ENCODE results near the gene NKX2-4.

DNA sequence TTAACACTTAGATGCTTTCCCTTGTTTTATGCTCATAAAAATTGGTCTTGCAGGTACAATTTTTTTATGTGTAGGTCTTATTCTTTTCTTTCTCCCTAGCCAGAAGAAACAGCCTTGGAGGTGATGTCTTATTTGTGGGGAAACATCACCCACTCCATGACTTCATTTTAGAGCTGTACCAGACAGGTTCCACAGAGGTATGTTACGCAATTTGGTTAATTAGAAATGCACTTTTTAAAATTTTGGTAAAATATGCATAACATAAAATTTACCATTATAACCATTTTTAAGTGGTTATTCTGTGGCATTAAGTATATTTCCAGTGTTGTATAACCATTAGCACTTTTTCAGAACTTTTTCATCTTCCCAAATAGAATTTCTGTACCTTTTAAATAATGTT is 41.3 kb downstream of the NKX2-4 start:
- TF ChIP-seq, protein P1, sequence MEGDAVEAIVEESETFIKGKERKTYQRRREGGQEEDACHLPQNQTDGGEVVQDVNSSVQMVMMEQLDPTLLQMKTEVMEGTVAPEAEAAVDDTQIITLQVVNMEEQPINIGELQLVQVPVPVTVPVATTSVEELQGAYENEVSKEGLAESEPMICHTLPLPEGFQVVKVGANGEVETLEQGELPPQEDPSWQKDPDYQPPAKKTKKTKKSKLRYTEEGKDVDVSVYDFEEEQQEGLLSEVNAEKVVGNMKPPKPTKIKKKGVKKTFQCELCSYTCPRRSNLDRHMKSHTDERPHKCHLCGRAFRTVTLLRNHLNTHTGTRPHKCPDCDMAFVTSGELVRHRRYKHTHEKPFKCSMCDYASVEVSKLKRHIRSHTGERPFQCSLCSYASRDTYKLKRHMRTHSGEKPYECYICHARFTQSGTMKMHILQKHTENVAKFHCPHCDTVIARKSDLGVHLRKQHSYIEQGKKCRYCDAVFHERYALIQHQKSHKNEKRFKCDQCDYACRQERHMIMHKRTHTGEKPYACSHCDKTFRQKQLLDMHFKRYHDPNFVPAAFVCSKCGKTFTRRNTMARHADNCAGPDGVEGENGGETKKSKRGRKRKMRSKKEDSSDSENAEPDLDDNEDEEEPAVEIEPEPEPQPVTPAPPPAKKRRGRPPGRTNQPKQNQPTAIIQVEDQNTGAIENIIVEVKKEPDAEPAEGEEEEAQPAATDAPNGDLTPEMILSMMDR (IDR thresholded peaks at IDR 0.05) = no peak
- no peak for TF ChIP-seq POLR2A (IDR thresholded peaks at IDR 0.05)
- no peak for TF ChIP-seq POLR2AphosphoS5 (IDR thresholded peaks at IDR 0.05)

Measured in gastroesophageal sphincter (tissue), 3 donors.